ENCODE measurements around the gene SPPL2C.
A peak's percentile ranks its signal among the peaks of the same experiment; 100 is the strongest.
"Not testable (repeated sequence)": the region's sequence is repeated elsewhere in the genome, so short reads cannot be mapped to it uniquely, and the experiment has no call there.

SPPL2C gene

GRCh38 chr17:45849536-45849990 lies 4.9 kb downstream of the SPPL2C start:
- no peak for DNase-seq (ENCODE audit: low read depth in 3 of 3, low spot score in 1 of 3)

GRCh38 chr17:45850011-45850410 lies 5.3 kb downstream of the SPPL2C start:
- DNase-seq (ENCODE audit: low read depth in 3 of 3, low spot score in 1 of 3), result no peak

GRCh38 chr17:45850468-45850867 lies 5.8 kb downstream of the SPPL2C start:
- DNase-seq (ENCODE audit: low read depth in 3 of 3, low spot score in 1 of 3), result no peak

- DNase-seq (ENCODE audit: low read depth in 3 of 3, low spot score in 1 of 3), result no peak
These were observed 6.3 kb downstream of the SPPL2C start for GRCh38 chr17:45851022-45851421.

GRCh38 chr17:45851464-45851863 lies 6.8 kb downstream of the SPPL2C start:
- no peak for DNase-seq (ENCODE audit: low read depth in 3 of 3, low spot score in 1 of 3)

GRCh38 chr17:45851873-45852272 lies 7.2 kb downstream of the SPPL2C start:
- DNase-seq (ENCODE audit: low read depth in 3 of 3, low spot score in 1 of 3), result no peak

GRCh38 chr17:45852535-45853297 lies 8.0 kb downstream of the SPPL2C start:
- DNase-seq (ENCODE audit: low read depth in 3 of 3, low spot score in 1 of 3), result peak in 2 of 3 donors; percentile 23 to 46

DNA sequence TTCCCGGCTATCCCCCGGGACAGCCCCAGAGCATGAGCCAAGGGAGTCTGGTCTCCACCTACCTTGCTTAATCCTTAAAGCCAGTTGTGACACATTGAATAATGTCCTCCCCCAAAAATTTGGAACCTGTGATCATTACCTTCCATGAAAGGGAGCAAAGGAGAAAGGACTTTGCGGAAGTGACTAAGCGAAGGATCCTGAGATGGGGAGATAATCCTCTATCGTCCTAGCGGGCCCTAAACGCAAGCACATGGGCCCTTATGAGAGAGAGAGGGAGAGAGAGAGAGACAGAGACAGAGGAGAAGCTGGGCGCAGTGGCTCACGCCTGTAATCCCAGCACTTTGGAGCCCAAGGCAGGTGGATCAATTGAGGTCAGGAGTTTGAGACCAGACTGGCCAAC lies 9.5 kb downstream of the SPPL2C start:
- DNase-seq (ENCODE audit: low read depth in 3 of 3, low spot score in 1 of 3), result no peak

GRCh38 chr17:45855691-45856336 lies 11.1 kb downstream of the SPPL2C start:
- no peak for DNase-seq (ENCODE audit: low read depth in 3 of 3, low spot score in 1 of 3)

GRCh38 chr17:45857977-45858708 lies 13.5 kb downstream of the SPPL2C start:
- DNase-seq (ENCODE audit: low read depth in 3 of 3, low spot score in 1 of 3), result no peak

DNA sequence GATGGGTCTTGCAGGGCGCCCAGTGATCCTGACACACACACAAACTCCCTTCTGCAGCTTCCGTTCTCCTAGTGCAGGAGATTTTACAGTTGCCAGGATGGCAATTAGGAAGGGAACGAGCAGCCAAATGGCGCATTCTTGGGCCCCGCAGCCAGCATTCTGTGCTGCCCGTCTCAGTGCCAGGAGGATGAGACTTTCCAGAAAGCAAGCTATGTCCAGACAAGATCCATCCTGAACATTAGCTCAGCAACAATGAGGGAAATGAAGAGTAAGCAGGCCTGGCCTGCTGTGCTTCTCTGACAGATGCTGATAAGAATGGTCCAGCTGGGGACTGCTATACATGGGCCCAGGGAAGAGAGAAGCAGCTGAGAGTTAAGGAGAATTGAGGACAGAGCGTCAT lies 16.5 kb downstream of the SPPL2C start:
- no peak for DNase-seq (ENCODE audit: low read depth in 3 of 3, low spot score in 1 of 3)

- not testable (repeated sequence) for DNase-seq (ENCODE audit: low read depth in 3 of 3, low spot score in 1 of 3)
These were observed 17.4 kb downstream of the SPPL2C start for GRCh38 chr17:45862127-45862526.

DNA sequence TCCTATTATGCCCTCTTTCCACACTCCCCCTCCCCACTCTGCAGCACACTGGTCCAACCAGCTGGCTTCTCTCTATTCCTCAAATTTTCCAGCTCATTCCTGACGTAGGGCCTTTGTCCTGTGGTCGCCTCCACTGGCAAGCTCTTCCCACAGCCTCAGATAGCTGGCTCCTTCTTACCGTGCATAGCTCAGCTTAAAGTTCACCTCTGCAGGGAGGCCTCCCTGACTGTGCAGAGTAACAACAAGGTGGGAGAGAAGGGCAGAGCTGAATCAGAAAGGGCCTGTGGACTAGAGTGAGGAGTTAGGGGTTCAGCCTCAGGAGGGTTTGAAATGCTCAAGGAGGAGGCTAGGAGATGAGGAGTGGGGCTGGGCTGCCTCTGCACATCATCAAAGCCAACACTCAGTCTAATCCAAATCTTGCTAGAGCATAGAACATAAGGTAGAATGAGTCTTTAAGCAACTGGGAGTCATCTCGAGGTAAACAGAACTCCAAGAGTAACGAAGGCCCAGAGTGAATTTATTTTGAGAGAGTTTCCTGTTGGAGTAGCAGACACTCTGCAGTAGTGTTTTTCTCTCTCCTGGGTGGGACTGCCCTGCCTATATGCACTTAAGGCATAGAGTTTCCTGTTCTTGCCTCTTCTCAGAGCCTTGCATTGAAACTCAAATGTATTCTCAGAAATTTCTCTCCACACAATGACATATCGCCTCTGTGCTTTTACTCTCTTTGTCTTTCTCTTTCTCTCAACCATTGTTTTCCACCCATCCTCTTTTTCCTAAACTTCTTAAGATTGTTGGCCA lies 19.4 kb downstream of the SPPL2C start:
- DNase-seq (ENCODE audit: low read depth in 3 of 3, low spot score in 1 of 3), result no peak

- no peak for DNase-seq (ENCODE audit: low read depth in 3 of 3, low spot score in 1 of 3)
These were observed 22.5 kb downstream of the SPPL2C start for GRCh38 chr17:45867171-45867570.

- DNase-seq (ENCODE audit: low read depth in 3 of 3, low spot score in 1 of 3), result no peak
These were observed 23.0 kb downstream of the SPPL2C start for GRCh38 chr17:45867702-45868101.

DNA sequence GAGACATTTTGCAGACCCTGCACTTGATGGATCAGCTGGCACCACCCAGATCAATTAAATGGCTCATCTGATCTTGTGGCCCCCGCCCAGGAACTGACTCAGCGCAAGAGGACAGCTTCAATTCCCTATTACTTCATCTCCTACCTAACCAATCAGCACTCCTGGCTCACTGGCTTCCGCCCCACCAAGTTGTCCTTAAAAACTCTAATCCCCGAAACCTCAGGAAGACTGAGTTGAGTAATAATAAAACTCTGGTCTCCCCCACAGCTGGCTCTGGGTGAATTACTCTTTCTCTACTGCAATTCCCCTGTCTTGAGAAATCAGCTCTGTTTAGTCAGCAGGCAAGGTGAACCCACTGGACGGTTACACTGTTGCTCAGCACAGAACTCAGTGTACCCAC lies 23.6 kb downstream of the SPPL2C start:
- DNase-seq (ENCODE audit: low read depth in 3 of 3, low spot score in 1 of 3), result no peak

DNA sequence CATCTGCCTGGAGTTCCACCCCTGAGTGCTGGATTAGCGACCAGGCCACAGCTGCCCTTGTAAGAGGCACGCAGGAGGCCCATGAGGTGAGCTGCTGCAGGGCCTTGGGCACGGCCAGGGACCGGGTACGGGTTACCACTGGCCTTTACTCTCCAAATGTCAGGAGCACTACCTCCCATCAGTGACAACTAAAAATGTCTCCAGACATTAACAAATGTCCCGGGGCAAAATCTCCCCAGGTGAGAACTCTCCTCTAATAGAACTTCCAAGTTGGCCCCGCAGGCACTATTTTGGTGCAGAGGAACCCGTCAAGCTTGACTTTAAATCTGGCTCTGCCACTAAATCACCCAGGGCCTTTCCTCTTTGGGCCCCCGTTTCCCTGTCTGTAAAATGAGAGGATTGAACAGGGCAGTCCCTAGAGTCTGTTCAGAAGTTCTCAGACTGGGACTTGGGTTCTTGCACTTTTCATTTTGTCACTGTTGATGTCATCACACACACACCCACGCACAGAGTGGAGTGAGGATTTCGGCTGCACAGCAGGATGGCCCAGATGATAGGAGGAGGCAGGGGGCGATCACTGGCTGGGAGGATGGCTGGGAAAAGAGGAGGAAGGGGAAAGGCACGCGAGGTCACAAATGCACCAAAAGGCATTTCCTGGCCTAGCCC lies 25.1 kb downstream of the SPPL2C start:
- no peak for DNase-seq (ENCODE audit: low read depth in 3 of 3, low spot score in 1 of 3)

- no peak for DNase-seq (ENCODE audit: low read depth in 3 of 3, low spot score in 1 of 3)
These were observed 25.8 kb downstream of the SPPL2C start for GRCh38 chr17:45870342-45870974.

DNA sequence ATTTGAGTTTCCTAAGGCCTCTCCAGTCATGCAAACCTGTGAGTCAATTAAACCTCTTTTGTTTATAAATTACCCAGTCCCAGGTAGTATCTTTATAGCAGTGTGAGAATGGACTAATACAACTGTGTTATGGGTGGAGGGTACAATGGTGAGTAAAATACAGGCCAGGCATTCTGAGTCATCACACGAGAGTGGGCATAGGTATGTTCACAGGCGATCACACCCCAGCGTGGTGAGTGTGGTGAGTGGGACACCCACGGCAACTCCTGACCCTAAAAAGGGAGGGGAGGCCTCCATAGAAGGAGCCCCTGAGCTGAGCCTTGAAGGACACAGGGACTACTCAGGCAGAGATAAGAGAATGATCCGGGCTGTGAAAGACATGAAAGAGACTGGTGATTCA lies 27.0 kb downstream of the SPPL2C start:
- DNase-seq (ENCODE audit: low read depth in 3 of 3, low spot score in 1 of 3), result no peak

DNA sequence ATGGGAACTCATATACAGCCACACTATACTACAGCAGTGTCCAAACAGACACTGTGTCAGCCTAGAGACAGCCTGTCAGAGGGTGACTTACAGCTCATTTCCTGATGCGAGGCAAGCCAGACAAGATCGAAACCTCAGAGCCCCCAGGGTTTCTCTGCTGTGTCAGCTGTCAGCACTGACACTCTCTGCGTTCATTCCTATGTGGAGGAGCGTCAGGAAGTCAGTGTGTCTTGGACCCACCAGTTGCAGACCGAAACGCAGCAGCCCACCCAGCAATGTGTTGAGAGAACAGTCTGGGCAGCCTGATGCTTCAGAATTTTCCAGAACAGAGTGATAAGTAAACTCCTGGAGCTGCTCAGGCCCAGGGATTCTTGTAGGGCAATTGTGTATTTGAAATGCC lies 29.0 kb downstream of the SPPL2C start:
- no peak for DNase-seq (ENCODE audit: low read depth in 3 of 3, low spot score in 1 of 3)
